HG02970 (cell line): ENCODE results near the gene TUBA1B.

Experiments
- ATAC-seq: cut with Tn5 transposase; IDR thresholded peaks from one replicate; pipeline ENCODE4 v1.9.1; 2021; ENCODE audit warnings: mild to moderate bottlenecking, moderate library complexity, moderate number of reproducible peaks; ENCODE audit not compliant: unreplicated experiment, low FRiP score

Gene TUBA1B

DNA sequence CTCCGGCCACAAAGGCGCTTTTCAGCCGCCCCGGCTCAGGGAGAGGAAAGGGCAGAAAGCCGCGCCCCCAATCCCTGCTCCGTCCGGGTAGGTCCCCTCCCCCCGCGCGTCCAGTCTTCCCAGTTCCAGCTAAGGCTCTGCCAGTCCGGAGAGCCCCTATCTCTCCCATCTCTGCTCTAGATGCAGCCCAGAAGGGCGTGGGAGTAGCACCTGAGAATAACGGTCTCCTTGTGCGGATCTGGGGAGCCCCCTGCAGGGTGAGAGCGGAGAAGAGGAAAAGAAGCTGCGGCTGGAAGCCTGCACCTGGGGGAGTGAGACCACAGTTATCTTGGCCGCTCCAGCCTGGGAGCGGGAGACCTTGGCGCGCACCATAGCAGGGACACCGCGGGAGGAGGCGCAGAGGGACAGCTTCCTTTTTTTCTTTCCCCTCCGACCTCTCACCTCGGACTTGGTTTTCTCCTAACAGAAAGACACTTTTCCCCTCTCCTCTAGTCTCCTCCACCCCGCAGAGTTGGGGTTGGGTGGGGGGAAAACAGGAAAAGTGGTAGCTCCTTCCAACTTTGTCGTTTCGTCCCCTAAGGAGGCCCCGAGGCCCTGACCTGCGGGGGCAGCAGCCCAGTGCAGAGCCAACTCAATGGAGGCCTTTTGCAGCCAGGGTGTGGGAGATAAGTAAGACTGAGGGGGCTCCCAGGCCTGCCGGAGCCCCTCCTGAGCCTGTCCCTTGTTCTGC lies 38.9 kb downstream of the TUBA1B start:
- ATAC-seq, result no peak

DNA sequence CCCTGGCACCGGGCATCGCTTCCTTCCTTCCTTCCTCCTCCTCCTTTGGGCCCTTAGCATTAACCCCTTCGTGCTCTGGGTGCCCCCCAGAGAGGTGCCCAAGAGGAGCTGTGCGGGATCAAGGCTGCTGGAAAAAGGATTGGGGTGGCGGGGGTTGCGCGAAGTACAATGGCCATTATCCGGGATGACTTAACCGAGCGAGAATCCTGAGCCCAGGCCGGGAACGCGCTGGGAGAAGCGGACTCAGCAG lies 39.4 kb downstream of the TUBA1B start:
- no peak for ATAC-seq

DNA sequence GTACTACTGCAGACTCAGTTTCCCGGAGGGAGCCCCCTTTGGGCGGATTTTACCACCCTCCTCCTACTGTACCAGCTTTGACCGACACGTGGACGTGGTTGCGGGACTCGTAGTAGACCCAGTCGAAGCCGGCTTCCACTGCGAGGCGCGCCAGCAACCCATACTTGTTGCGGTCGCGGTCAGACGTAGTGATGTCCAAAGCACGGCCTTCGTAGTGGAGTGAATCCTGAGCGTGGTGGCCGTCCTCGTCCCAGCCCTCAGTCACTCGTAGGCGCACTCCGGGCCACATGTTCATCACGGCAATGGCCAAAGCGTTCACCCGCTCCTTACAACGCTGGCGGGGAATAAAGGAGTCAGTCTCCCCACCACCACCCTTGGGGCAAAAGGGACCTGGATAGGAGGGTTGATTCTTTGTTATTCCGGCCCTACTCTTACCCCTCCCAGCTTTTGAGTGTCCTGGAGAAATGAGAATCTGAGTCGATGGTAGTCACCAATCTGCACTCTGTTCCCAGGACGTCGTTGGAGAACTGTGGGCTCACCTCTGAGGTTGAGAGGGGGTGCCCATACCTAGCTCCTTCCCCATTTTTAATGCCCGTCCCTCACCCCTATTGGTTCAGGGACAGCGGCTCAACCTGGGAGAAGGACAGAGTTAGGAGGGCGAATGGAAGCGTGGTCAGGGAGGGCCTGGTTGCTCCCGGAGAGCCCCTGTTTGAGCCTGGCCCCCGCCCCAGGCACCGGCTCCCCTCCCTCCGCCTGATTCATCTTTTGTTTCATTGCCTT lies 39.9 kb downstream of the TUBA1B start:
- ATAC-seq, result no peak

DNA sequence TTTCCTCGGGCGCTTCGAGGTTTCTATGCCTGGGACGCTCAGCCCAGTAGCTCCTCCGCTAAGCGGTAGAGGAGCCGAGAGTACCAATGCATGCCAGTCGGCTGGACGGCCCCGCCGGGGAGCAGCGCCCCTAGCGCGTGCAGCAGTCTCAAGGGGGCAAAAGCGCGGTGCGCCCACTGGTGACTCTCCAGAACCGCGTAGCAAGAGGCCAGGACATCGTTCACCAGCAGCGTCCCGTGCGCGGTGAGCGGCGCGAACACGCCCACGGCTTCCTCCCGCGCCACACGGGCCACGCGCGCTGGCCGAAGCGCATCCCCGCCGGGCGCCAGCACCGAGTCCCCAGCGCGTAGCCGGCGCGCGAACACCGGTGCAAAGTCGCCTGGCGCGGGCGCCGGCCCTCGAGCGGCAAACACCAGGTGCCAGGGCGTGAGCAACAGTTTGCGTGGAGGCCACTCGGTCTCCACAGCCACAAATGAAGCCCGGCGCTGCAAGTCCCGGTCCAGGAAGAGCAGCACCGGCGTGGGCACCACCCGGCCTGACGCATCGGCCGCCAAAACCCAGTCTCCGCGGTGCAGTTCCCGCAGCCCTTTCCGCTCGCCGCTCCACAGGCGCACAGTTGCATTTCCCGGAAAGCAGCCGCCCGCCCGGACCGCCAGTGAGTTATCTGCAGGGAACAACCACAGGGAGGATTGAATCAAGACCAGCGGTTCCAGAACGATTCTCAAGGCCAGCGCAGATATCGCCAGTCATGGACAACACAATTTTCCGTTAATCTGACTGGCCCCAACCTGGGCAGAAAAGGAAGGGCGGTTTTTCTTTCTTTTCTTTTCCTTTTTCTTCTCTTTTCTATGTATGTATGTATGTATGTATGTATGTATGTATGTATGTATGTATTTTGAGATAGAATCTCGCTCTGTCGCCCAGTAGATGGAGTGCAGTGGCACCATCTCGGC lies 41.1 kb downstream of the TUBA1B start:
- no peak for ATAC-seq

DNA sequence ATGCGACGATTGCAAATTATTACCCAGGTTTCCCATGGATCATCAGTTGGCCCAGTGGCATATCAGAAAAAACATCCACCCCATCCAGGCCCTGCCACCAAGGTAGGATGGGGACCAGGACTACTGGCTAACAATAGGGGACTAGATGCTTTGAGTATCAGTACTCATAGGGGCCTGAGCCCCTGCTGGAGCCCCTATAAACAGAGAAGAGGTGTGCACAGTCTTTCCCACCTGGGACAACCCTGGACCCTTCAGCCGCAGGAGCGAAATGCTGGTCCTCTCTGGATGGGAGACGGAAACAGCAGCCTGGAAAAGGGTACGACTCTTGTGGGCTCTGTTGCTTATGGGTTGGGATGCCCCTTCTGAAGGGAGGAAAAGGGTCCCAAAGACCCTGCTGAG lies 42.3 kb downstream of the TUBA1B start:
- no peak for ATAC-seq

DNA sequence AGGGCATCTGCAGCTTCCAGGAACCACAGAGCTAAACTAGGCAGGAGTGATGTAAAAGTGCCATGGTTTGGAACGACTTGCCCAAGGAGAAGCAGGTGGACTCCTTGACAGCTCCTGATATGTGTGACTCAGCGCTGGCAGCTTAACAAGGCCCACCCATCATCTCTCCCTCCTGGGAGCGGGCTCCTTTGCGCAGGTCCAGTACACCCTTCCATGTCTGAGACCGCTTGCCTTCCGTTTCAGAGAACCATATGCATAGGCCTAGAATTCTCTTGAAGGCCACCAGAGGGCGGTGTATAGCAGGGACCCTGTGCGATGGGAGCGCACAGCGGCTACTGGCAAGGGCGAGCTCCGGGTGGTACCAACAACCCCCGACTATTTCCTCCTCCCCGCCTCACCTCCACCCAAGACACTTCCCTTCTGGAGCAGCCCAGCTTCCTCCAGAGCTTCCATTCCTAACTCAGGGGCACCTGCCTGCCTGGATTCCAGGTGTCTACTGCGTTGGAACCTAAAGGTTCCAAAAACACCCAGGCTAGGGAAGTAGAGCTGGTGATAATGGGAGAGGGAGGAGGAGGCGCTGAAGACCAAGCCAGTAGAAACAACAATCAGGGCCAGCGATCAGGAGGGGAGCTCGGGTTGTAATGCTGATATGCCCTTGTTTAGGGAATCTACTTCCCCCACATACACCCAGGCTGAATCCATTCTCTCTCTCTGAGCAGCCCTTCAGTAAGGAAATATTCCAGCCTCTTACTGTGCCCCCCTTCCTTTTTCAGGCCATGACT lies 42.9 kb downstream of the TUBA1B start:
- ATAC-seq, result no peak

DNA sequence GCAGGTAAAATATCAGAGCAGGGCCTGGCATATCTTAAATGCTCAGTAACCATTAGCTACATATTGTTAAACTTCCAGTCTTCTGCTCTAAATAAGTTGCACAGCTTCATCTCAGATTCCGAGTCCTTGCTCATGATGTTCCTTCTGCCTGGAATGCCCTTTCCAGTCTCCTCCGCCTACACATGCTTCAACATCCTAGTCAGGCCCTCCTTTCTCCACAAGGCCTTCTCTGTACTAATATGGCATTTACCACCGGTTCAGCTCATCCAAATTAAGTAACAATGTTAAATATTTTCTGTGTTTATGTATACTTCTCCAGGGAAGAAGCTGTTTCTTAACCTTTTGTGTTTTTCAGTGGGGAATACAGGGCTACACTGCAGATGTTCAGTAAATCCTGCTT lies 45.1 kb downstream of the TUBA1B start:
- ATAC-seq, result no peak

DNA sequence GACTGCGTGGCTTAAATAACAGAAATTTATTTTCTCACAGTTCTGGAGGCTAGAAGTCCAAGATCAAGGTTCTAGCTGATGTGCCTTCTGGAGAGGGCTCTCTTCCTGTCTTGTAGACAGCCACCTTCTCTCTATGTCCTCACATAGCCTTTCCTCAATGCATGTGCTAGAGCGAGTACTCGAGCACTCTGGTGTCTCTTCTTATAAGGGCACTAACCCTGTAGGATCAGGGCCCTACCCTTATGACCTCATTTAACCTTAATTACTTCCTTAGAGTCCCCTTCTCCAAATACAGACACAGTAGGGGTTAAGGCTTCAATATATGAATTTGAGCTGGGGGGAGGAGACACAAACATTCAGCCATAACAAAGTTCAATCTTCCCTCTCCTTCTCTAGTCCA lies 46.8 kb downstream of the TUBA1B start:
- ATAC-seq, result no peak

DNA sequence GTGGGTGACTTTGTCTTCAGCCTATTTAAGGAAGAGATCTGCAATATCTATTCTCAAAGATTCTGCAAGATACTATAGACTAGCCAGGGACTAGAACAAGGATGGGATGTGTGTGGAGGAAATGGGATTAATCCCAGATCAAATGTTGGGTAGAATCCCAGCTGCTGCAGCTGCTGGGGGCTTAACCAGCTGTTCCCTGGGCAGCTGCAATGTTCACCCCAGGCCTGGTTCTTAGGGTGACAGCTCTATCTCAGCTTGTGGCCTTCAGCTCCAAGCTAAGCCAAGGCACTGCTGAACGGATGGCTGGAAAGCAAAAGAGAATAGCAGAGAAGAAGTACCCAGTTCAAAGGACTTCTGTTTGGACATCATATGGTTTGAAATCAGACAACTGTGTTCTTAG lies 51.4 kb downstream of the TUBA1B start:
- ATAC-seq, result no peak
